Mesothelial cell of epicardium (in vitro differentiated cells): ENCODE data around the gene RBM33. TPM values are rescaled to one million over a fixed set of nuclear protein-coding genes. Genes with fewer than 3 reads are reported as not detected.
A peak's percentile ranks its signal among the peaks of the same experiment; 100 is the strongest.

Experiments used
- DNase-seq, 2 experiments: peaks; one replicate each; pipeline ENCODE4 v3.0.0; 2021; ENCODE audit warnings: low spot score in 2 of 2; ENCODE audit not compliant: unreplicated experiment in 2 of 2
- H3K27ac Mint-ChIP-seq: 2 replicates; pipeline ENCODE4 v1.8.0; 2021; ENCODE audit warnings: mixed read lengths
- H3K27me3 Mint-ChIP-seq: 2 replicates; pipeline ENCODE4 v1.8.0; 2021; ENCODE audit warnings: low read depth, mixed read lengths
- H3K36me3 Mint-ChIP-seq: 2 replicates; pipeline ENCODE4 v1.8.0; 2021; ENCODE audit warnings: mixed read lengths
- H3K4me1 Mint-ChIP-seq: 2 replicates; pipeline ENCODE4 v1.8.0; 2021; ENCODE audit warnings: mixed read lengths
- H3K4me3 Mint-ChIP-seq: 2 replicates; pipeline ENCODE4 v1.8.0; 2021; ENCODE audit warnings: mild to moderate bottlenecking, moderate library complexity, mixed read lengths
- H3K9me3 Mint-ChIP-seq: 2 replicates; pipeline ENCODE4 v1.8.0; 2021; ENCODE audit warnings: mixed read lengths
- CTCF ChIP-seq: fragments of 200-600 bp; sonication (generic); IDR thresholded peaks from one replicate; pipeline ENCODE4 v1.5.0; 2021; ENCODE audit warnings: antibody characterized with exemption; ENCODE audit not compliant: unreplicated experiment
- total RNA-seq: library from RNA; stranded (reverse); gene quantifications from 3 replicates; pipeline ENCODE4 v1.2.1, GENCODE V29; 2021

The RBM33 gene
- total RNA-seq, 1 donor from 2014 or later = 83.4 TPM

- H3K9me3 Mint-ChIP-seq = peaks cover 61% of the 10 kb centered on the region
- DNase-seq = no peak
- no peak overlapping the region for H3K4me3 Mint-ChIP-seq
- no peaks in the 10 kb centered on the region for H3K27me3 Mint-ChIP-seq
- no peak for TF ChIP-seq CTCF
- H3K4me1 Mint-ChIP-seq = peaks cover 14% of the 10 kb centered on the region
- no peak overlapping the region for H3K27ac Mint-ChIP-seq
- peaks cover 44% of the 10 kb centered on the region for H3K36me3 Mint-ChIP-seq
These were observed 3.8 kb upstream of the RBM33 start for GRCh38 chr7:155640629-155641028.

- Mint-ChIP-seq H3K4me1 (peaks cover 27% of the 10 kb centered on the region), H3K4me3 (peak overlapping the region; percentile 97), H3K27me3 (no peaks in the 10 kb centered on the region), H3K36me3 (peaks cover 52% of the 10 kb centered on the region), H3K27ac (peak overlapping the region; percentile 96), H3K9me3 (peaks cover 44% of the 10 kb centered on the region)
- no peak for TF ChIP-seq CTCF
- no peak for DNase-seq
These were observed 670 bp upstream of the RBM33 start for GRCh38 chr7:155643804-155644177.

GRCh38 chr7:155644971-155645509 is 579 bp downstream of the RBM33 start:
- no peak for TF ChIP-seq CTCF
- peaks cover 27% of the 10 kb centered on the region for H3K4me1 Mint-ChIP-seq
- no peak for DNase-seq
- peak overlapping the region; percentile 99 for H3K27ac Mint-ChIP-seq
- no peaks in the 10 kb centered on the region for H3K27me3 Mint-ChIP-seq
- H3K4me3 Mint-ChIP-seq = peak overlapping the region; percentile 97
- H3K36me3 Mint-ChIP-seq = peaks cover 54% of the 10 kb centered on the region
- H3K9me3 Mint-ChIP-seq = peaks cover 42% of the 10 kb centered on the region

- Mint-ChIP-seq H3K4me1 (peaks cover 27% of the 10 kb centered on the region), H3K4me3 (peak overlapping the region; percentile 97), H3K27ac (peak overlapping the region; percentile 99), H3K36me3 (peaks cover 52% of the 10 kb centered on the region), H3K27me3 (no peaks in the 10 kb centered on the region), H3K9me3 (peaks cover 41% of the 10 kb centered on the region)
- TF ChIP-seq CTCF = no peak
- no peak for DNase-seq
These were observed 1.2 kb downstream of the RBM33 start for GRCh38 chr7:155645662-155646061.

GRCh38 chr7:155646669-155647068 is 2.2 kb downstream of the RBM33 start:
- H3K36me3 Mint-ChIP-seq = peaks cover 50% of the 10 kb centered on the region
- H3K4me3 Mint-ChIP-seq = peak overlapping the region; percentile 48
- peaks cover 27% of the 10 kb centered on the region for H3K4me1 Mint-ChIP-seq
- H3K27ac Mint-ChIP-seq = peak overlapping the region; percentile 99
- no peak for TF ChIP-seq CTCF
- H3K9me3 Mint-ChIP-seq = peaks cover 31% of the 10 kb centered on the region
- no peak for DNase-seq
- no peaks in the 10 kb centered on the region for H3K27me3 Mint-ChIP-seq

- no peak for DNase-seq
These were observed 2.8 kb downstream of the RBM33 start for GRCh38 chr7:155647302-155647701.

More at GRCh38 chr7:155647302-155647701, 2.8 kb downstream of the RBM33 start:
- H3K4me1 Mint-ChIP-seq = peaks cover 27% of the 10 kb centered on the region
- no peak for TF ChIP-seq CTCF
- peaks cover 51% of the 10 kb centered on the region for H3K36me3 Mint-ChIP-seq
- H3K9me3 Mint-ChIP-seq = peaks cover 35% of the 10 kb centered on the region
- no peak overlapping the region for H3K27ac Mint-ChIP-seq
- H3K27me3 Mint-ChIP-seq = no peaks in the 10 kb centered on the region
- no peak overlapping the region for H3K4me3 Mint-ChIP-seq
